ENCODE results near the gene JADE2.
"Not testable (repeated sequence)": the region's sequence is repeated elsewhere in the genome, so short reads cannot be mapped to it uniquely, and the experiment has no call there.

JADE2 gene

DNA sequence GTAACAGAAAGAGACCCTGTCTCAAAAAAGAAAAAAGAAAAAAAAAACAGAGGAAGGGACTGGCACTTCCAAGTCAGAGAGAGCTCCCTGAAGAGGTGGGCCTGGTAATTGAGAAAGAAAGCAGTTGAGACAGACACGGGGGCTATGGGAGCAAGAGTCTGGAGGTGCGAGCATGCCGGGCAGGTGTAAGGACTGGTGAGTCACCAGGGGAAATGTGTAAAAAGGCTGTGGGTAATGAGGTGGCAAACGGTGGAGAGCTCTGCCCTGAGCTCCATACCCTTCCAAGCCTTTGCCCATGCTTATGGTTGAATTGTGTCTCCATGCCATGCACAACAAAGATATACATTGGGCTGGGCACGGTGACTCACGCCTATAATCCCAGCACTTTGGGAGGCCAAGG, 18.0 kb upstream of the JADE2 start:
- no peak for DNase-seq (ENCODE audit: low read depth)

DNA sequence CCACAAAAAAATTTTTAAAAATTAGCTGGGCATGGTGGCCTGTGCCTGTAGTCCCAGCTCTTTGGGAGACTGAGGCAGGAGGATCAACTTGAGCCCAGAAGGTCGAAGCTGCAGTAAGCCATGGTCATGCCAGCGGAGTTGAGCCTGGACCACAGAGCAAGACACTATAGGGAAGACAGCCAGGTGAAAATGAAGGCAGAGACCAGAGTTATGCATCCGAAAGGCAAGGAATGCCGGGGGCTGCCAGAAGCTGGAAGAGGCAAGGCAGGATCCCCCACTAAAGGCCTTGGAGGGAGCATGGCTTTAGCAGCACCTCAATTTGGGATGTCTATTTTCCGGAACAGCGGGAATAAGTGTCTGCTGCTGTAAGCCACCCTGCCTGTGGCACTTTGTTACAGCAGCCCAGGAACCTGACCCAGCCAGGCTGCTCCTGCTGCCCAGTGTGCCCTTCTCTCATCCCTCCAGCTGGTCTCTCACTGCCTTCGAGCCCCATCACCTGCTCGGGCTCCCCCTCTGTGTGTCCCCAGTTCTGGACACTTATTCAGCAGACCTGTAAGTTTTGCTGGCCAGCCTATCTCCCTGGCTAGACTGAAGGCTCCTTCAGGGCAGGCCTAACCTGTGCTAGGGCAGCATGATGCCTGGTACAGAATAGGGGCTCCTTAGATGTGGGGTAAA, 16.8 kb upstream of the JADE2 start:
- DNase-seq (ENCODE audit: low read depth), result no peak

DNA sequence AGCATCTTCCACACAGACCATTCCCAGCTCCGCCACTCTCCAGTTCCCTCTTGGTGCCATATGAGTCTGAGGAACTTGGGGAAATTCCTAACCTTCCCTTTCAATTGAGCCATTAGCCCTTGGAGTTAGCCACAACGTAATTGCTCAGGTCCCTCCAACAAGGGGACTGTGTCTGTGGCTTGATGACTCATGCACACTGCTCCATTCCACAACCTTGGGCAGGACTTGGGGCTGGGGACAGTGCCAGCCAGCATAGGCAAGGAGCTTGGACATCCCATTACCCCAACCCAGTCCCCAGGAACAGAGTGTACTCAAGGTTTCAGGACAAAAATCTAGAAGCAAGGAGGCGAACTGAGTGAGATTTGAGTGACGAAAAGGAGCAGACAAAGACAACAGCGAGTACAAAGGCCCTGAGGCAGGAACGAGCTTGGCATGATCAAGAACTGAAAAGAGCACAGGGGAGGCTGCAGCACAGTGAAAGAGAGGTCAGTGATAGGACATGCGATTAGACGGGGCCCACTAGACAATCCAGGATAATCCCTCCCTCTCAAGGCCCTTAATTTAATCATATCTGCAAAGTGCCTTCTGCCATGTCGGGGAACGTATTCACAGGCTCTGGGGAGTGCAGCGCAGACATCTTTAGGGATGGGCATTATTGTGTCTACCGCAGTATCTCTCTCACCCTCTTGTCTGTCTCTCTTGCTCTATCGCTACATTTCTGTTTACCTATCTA, 16.0 kb upstream of the JADE2 start:
- DNase-seq (ENCODE audit: low read depth), result peak; percentile 63

DNA sequence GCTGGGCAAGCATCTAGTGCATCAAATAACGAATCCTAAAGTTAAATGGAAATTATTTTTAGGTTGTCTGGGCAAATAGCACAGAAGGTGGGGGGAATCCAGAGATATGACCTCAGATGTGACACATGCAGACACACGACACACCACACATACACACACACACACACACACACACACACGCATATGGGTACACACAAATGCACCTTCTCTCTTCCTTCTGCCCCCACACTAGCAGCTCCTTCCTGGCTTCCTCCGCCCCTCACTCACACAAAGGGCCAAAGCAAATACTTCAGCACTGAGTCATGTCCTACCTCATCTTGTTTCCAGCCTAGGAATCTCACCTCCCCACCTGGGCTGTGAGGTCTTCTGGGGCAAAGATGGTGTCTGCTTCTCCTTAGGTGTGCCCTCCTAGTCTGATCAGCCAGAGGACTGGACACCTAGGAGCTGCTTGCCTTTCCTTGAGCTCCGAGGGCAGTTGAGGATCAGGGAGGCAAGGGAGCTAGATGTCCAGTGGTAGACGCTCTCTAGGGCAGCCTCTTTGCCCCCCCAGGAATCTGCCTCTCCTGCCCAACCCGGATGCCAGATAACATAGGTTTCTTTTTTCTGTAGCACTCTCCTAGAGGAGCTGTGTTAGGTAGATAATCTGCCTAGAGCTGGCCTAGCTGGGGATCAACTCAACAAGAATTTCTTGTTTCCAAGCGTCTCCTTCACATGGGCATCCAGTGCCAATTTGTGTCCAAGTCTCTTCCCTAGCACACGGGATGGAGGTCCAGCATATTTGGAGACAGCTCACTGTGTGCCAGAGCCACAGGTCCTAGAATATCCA, 14.3 kb upstream of the JADE2 start:
- DNase-seq (ENCODE audit: low read depth), result peak; percentile 68

DNA sequence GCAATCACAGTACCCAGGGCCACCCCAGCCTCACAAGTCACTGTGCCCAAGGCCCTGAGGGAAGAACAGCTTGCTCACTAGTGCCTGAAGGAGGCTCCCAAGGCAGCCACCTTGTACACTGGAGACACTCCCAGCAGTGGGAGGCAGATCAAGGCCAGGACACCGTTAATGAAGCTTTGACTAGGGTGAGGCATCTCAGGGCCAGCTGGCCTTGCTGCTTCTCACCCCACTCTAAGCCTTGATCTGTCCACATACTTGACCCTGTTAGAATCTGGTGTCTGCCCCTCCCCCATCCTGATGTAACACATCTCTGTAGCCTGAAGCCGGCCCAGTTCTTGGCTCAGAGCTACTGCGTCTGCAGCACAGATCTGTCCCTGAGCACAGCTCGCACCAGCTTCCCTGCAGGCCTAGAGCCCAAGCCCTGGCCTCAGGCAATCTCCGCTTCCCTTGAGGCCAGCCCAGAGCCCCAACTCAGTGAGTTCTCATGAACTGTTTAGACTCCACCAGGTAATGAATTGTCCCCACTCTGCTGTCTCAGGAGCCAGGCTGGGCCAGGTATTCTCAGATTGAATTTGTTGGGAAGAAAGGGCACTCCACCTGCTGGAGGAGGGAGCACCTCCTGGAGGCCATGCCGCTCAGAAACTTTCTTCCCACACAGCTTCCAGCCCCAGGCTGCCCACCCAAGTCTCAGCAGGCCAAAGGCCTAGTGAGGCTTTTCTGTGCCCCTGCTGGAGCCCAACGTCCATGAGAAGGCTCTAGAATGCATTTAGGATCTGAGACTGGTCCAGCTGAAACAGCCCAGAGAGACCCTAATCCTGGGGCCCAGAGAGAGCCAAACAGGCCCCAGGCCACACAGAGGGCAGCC, 13.4 kb upstream of the JADE2 start:
- peak; percentile 40 for DNase-seq (ENCODE audit: low read depth)

DNA sequence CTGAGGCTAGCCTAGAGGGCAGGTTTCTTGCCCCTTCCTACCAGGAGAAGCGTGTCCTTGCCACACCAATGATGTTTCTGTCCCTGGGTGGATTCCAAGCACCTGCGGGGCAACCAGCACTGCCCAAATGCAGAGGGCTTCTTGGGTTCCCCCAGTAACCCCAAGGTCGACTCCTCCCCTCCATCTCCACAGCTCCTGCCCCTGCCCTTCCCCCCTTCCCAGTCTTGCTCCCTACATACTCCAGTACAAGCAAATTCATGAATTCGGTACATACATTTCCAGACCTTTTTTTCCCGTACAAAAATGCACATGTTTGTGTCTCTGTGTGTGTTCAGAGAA, 12.8 kb upstream of the JADE2 start:
- DNase-seq (ENCODE audit: low read depth), result no peak

DNA sequence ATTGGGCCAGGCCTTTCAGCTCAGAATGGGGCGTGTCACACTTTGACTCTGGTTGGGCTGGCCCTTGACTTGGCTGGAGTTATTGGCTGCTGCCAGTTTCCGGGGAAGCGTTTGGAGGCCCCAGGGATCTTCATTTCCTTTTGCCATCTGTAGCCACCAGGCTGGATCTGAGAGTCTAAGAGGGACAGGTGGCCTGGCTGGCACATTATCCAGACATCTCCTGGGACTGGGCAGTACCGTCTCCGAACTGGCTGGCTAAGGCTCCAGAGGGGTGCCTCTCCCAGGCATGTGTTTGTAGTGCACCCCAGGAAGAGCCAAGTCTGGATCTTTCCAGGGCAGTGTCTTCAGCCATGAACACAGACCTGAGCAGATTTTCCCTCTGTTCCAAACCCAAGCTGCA, 9.7 kb upstream of the JADE2 start:
- DNase-seq (ENCODE audit: low read depth), result no peak

DNA sequence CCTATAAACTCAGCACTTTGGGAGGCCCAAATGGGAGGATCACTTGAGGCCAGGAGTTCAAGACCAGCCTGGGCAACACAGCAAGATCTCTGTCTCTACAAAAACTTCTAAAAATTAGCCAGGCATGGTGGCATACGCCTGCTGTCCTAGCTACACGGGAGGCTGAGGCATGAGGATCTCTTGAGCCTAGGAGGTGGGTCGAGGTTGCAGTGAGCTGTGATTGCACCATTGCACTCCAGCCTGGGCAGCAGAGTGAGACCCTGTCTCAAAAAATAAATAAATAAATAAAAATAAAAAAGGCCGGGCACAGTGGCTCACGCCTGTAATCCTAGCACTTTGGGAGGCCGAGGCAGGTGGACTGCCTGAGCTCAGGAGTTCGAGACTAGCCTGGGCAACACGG, 8.5 kb upstream of the JADE2 start:
- not testable (repeated sequence) for DNase-seq (ENCODE audit: low read depth)

DNA sequence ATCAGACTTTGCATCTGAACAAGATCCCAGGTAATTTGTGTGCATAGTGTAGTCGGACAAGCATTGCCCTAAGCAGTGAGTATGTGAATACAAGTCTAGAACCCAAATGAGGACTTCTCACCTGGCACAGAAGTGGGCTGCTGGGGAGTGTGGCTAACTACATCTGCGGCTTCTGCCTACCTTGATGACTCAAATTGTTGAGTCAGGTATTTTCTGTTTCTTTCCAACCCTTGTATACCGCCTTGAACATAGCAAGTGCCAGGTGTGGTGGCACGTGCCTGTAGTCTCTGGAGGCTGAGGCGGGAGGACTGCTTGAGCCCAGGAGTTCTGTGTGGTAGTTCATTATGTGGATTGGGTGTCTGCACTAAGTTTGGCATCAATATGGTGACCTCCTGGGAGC, 7.9 kb upstream of the JADE2 start:
- DNase-seq (ENCODE audit: low read depth), result no peak

DNA sequence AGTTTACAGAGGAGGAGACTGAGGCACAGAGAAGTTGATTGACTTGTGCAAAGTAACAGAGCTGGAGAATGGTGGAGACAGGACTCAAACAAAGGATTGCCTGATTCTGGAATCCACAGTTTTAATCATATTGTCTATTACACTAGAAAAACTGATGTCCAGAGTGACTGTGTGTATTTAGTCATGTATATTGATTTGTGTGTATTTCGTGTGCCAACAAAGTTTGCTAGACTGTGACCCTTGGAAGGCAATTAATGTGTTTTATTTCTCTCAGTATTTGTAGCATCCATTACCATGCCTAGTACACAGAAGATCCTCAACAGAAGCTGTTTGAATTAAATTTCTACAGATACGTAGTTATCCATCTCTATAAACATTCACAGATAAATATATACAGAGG, 5.5 kb upstream of the JADE2 start:
- DNase-seq (ENCODE audit: low read depth), result no peak

DNA sequence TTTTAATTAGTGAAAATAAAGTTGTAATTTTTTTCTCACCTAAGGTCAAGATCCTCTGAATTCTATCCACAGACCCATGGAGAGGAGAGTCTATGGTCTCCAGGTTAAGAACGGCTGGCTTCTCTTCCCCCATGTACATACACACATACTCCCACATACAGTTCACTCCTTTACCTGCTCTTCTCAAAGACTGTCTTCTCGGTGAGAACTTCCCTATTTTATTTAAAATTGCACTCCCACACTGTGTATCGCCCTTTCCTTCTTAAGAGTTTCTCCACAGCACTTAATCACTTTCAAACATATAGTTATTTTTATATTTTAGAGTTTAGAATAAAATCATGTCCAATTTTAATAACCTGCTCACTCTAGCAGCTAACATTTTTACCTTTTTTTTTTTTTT, 3.6 kb upstream of the JADE2 start:
- DNase-seq (ENCODE audit: low read depth), result no peak

DNA sequence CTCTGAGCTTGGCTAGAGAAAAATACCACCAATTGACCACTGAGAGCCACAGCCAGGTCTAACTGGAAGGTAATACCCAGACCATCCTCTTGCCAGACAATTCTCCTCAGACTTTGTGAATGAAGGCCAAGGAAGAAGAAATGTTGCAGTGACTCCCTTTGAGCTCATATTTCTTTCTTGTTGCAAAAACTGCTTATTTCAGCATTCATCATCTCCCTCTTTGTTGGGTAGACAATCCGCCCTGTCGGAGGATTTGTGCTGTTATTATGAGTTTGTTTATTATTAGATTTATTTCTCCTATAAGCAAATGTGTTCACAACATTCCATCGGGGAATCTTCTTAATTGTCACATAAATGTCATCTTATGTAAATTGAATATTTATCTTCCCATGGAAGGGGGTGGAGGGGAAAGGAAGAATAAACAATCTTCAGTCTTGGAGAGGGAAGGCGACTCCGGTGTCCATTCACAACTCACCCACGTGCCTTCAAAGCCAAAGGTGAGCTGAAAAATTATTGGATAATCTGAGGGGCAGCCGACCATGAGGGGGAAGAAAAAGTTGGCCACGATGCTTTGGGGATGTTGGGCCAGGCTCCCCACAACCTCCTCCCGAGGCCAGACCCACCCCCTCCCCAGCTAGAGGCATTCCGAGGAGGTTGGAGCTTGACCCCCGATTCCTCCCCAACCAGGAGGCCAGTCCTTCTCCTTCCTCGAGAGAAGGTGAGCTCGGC, 1.8 kb upstream of the JADE2 start:
- no peak for DNase-seq (ENCODE audit: low read depth)

DNA sequence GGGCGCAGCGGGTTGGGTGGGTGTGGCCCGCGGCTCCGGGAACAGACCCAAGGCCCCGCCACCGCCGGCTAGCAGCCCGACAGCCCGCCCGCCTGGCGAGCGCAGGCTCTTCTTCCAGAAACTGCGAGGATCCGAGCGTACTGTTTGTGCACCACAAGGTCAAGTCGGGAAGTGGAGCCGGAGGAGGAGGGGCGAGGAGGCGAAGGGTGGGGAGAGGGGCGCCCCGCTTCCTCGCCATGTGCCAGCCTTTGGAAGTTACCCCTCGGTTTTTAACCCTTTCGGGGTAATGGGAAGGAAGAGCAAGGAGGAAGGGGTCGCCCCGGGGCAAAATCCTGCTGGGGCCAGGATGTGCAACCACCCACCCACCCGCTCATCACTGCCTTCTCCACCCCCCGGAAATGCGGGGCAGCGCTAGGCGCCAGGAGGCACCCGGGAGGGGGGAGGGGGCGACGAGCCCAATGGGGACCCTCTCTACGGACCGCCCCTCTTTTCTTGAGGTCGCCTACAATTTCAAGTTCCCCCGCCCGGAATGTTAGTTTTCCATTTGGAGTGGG, 1.1 kb upstream of the JADE2 start:
- peak; percentile 83 for DNase-seq (ENCODE audit: low read depth)

DNA sequence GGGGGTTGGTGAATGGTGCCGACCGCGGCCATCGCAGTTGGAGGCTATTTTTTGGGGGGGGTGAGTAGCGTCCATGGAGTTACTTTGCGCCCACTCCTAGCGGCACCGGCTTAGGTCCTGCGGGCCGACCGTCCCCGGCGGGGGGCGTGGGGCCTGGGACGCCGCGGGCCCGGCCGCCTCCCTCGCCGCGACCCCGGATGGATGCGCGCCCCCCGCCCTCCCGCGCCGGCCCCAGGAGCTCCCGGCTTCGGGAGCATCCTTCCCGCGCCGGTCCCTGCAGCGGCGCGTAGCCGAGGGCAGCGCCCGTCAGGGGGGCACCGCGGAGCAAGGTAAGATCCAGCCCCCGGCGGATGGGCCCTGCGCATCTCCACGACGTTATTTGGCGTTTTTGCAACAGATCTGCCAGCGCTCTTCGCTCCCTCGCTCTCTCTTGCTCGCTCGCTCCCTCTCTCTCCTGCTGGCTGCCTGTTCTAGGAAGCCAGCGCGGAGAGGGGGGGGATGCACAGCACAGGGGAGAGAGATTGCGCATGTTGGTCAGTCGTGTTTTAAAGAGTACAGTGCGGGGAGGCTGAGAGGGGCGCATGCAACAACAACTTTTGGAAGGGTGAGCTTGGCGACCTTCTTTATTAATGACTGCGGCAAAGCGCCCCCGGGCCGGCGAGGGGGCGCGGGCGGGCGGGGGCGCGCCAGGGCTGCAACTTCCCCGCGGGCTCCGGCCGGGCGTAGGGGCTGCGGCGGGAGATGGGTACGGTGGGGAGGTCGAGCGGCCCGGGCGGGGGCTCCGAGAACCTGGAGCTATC, 413 bp downstream of the JADE2 start:
- peak; percentile 84 for DNase-seq (ENCODE audit: low read depth)

DNA sequence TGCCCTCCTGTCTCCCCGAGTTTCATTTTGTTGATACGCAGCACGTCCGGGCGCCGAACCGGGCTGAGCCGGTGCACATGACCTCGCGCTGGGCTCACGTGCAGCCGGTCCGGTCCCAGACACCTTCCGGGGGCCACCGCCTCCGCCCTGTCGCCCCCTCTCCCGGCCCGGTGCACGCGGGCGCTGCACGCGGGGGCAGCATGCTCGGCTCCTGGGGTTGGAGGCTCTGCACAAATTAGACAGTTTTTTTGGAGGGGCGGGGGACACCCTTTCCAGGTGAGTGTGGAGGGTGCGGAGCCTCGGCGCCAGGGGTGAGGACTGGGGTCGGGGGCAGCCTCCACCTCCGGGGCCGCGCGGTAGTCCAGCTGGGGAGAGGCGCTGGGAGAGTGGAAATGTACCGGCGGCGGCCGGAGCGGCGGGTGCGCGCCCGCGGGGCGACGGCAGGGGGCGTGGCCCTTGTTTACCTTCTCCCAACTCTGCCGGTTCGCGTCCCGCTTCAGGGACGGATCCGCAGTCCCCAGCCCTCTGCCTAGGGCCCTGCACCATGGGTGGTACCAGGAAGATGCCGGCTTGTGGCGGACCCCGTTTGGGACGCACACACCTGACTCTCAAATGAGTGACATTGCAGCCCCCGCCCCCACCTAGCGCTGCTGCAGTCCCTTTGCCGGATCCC, 1.1 kb downstream of the JADE2 start:
- DNase-seq (ENCODE audit: low read depth), result peak; percentile 77

DNA sequence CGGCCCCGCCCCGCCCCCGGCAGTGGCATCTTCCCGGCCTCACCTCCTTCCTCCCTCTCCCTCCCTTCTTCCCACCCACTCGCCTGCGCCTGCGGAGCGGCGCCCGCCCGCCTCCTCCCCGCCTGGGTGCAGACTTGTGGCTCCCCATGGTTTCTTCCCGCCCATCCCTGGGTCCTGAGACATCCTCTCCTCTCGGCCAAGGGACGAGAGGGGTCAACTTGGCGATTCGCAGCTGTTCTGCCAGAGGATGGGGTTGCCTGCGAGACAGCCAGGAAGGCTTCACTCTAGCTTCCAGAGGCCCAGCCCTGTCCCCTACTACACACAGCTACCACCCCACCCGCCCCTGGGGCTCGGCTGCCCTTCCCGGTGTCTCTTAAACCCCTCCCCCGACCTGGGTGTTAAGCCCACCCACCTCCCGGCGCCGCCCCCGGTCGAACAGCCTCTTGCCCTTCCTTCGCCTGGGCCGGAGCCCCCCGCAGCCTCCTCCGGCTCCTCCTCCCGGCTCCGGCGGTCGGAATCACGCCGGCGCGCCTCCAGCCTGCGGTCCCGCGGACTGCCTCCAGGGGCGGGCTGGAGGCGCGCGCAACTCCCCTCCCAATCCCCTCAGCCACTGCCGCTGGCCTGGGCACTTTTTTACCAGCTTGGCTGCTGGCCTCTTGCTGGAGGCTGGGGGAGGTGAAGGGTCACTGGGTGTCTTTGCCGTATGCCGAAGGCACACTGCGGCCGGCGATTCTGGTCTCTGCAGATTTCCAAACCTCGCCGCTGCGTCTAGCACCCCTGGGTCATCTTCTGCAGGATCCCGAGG, 1.9 kb downstream of the JADE2 start:
- DNase-seq (ENCODE audit: low read depth), result peak; percentile 88

DNA sequence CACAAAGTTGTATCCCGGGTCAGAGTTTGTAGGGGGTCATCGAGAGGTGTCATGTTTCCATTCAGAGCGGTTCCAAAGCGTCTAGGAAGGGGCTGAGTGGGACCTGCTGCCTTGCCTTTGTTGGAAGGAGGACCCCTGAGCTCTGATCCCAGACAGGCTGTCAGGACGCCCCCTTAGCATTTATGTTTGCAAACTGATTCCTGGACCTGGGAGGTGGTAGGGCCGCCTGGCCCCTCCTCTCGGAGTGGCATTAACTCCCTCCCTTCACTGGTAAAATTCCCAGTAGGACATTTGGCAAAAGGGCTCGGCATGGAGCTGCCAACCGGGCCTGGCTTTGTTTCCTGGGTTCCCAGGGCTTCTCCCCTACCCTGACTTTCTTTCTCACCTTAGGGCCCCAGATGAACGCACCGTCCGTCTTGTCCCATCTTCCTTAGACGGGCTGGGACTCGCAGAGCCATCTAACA, 2.5 kb downstream of the JADE2 start:
- DNase-seq (ENCODE audit: low read depth), result no peak

DNA sequence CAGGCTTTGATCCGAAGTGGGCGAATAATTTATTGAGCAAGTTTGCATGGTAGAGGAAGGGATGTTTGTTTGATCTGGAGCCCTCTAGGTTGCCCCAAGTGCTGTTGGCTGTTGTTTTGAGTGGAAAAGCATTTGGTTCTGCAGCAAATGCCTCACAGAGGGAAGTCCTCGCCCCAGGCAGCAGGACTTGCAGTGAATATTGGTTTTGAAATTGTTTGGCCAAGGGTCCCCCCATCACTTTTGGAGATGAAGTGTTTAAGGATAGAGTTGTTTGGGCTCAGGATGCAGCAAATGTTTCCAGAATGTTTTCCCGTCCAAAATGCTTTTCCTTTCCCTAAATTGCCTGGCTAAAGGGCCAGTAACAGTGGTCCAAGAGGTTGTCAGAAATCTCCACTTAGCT, 3.1 kb downstream of the JADE2 start:
- DNase-seq (ENCODE audit: low read depth), result no peak

DNA sequence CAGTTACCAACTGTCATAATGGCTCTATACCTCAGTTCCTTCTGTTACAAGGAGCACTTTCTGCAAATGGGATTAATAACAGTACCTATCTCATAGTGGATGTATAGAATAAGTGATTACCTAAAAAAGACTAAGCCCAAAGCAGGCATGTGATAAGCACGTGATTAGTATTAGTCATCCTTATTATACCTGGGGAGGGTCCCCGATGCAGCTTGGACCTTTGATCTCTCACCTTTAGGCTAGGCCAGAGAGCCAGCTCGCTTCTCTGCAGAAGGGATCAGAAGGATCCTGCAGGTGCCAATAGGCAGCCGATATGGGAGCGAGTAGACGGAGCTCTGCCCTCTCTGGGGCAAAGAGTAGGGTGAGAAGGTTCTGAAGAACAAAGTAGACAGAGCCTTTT, 4.0 kb downstream of the JADE2 start:
- no peak for DNase-seq (ENCODE audit: low read depth)

Data from ELR (cell line).